Mucosa of descending colon (tissue), 3 donors: ENCODE results near the gene PF4V1. TPM values are rescaled to one million over a fixed set of nuclear protein-coding genes. Genes with fewer than 3 reads are reported as not detected.

Experiments
- ATAC-seq: fragments of 200-7000 bp; cut with Tn5 transposase; one replicate; pipeline ENCODE4 v1.9.1; 2020; ENCODE audit warnings: mild to moderate bottlenecking, moderate library complexity
- DNase-seq, 3 donors: peaks; one replicate each; pipeline ENCODE4 v3.0.0-alpha.2; 2020
- H3K36me3 ChIP-seq: fragments of 200-600 bp; one replicate; pipeline ENCODE4 v1.8.0; 2021; ENCODE audit warnings: low read depth, mild to moderate bottlenecking
- H3K4me1 ChIP-seq: fragments of 200-600 bp; one replicate; pipeline ENCODE4 v1.8.0; 2021; ENCODE audit warnings: low read depth, mild to moderate bottlenecking
- H3K4me3 ChIP-seq: fragments of 200-600 bp; one replicate; pipeline ENCODE4 v1.8.0; 2021; ENCODE audit warnings: mild to moderate bottlenecking
- H3K9me3 ChIP-seq: fragments of 200-600 bp; one replicate; pipeline ENCODE4 v1.8.0; 2021; ENCODE audit warnings: mild to moderate bottlenecking
- intact Hi-C, 2 donors: fragments of 100-400 bp; cut with DNase I in 1 of 2; cut with micrococcal nuclease in 1 of 2; formaldehyde crosslinking; loops; one replicate each; pipeline versions ENCODE4 v1.11.0 to v1.11.1; 2022; cut with DNase I, micrococcal nuclease
- total RNA-seq, 3 donors: library from RNA; stranded (reverse); fragmentation: NEBNext Ultra II Directional in 2 of 3; extraction: Animal tissue kit (Norgen Biotek cat#: 25700) in 2 of 3; gene quantifications; one replicate each; pipeline versions ENCODE4 v1.2.1 to v1.2.4, GENCODE V29; 2021 to 2023
- TF ChIP-seq, protein P1 (sequence below): fragments of 200-600 bp; IDR thresholded peaks from one replicate; pipeline ENCODE4 v1.8.0; 2022; ENCODE audit warnings: antibody characterized with exemption, mild to moderate bottlenecking
- donor health status: DM: no; HTN: no; CAD: no; lungs with moderate emphysema.
- donor health status: DM: no; HTN: no; CAD: no.
- donor health status: DM: no; HTN: yes; CAD: no.

The PF4V1 gene
- total RNA-seq, 3 donors from 2014 or later: not detected

DNA sequence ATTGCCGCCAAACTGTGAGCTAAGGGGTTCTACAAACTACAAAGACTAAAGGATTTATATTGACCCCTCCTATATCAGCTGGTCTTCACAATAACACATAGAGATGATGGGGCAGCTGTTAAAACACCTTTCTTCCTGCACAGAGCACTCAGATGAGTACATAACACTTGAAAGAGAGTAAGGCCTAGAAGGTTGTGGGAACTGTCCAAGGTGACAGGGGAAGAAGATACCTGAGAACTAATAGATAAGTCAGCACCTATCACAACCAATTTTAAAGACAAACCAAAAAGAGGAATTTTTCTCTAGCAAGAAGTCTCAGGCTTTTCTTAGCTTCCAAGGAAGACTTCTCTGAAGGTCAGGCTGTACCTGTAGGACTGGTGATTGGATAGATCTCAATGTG lies 35.8 kb upstream of the PF4V1 start:
- H3K9me3 ChIP-seq: no peaks in the 10 kb centered on the region
- TF ChIP-seq, protein P1, sequence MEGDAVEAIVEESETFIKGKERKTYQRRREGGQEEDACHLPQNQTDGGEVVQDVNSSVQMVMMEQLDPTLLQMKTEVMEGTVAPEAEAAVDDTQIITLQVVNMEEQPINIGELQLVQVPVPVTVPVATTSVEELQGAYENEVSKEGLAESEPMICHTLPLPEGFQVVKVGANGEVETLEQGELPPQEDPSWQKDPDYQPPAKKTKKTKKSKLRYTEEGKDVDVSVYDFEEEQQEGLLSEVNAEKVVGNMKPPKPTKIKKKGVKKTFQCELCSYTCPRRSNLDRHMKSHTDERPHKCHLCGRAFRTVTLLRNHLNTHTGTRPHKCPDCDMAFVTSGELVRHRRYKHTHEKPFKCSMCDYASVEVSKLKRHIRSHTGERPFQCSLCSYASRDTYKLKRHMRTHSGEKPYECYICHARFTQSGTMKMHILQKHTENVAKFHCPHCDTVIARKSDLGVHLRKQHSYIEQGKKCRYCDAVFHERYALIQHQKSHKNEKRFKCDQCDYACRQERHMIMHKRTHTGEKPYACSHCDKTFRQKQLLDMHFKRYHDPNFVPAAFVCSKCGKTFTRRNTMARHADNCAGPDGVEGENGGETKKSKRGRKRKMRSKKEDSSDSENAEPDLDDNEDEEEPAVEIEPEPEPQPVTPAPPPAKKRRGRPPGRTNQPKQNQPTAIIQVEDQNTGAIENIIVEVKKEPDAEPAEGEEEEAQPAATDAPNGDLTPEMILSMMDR: no peak
- intact Hi-C loops: no loop called here
- no peak overlapping the region for H3K4me3 ChIP-seq
- no peaks in the 10 kb centered on the region for H3K36me3 ChIP-seq
- ATAC-seq (no peak), DNase-seq (no peak)
- H3K4me1 ChIP-seq: no peaks in the 10 kb centered on the region

DNA sequence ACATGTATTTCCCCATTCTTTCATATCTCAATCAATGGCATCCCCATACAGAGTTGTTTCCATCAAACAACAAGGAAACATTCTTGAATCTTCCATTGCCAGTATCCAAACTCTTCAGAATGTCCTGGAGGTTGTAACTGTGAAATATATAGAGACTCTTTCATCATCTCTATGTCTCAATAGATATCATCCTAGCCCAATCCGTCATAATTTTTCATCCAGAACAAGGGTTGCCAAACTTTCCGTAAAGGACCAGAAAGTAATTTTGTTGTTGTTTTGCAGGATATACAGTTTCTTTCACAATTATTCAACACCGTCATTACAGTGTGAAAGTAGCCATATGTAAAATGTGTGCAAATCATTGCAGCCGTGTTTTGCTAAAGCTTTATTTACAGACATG lies 31.8 kb upstream of the PF4V1 start:
- no peaks in the 10 kb centered on the region for H3K9me3 ChIP-seq
- intact Hi-C loops: no loop called here
- ATAC-seq: no peak
- no peaks in the 10 kb centered on the region for H3K4me1 ChIP-seq
- H3K4me3 ChIP-seq: no peak overlapping the region
- TF ChIP-seq, protein P1: no peak
- DNase-seq: no peak
- no peaks in the 10 kb centered on the region for H3K36me3 ChIP-seq

DNA sequence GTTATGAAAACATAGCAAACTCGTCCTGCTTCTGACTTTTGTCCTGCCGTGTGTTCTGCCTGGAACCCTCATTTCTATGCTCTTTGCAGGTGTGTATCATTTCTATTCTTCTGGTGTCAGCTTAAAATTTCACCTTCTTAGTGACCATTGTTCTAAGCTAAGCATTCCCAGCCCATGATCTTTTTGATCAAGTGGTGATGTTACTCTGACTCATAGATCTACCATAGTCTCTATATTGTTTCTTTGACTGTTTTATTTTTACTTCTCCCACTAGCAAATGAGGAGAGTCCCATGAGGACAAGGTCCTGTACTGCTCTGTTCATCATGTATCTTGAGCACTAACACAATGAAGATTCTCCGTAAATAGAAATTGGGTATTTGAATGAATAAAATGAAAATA lies 30.7 kb upstream of the PF4V1 start:
- no peak overlapping the region for H3K4me3 ChIP-seq
- no peaks in the 10 kb centered on the region for H3K4me1 ChIP-seq
- peaks cover under 1% of the 10 kb centered on the region for H3K9me3 ChIP-seq
- ATAC-seq: no peak
- intact Hi-C loops: no loop called here
- DNase-seq: no peak
- TF ChIP-seq, protein P1: no peak
- no peaks in the 10 kb centered on the region for H3K36me3 ChIP-seq

DNA sequence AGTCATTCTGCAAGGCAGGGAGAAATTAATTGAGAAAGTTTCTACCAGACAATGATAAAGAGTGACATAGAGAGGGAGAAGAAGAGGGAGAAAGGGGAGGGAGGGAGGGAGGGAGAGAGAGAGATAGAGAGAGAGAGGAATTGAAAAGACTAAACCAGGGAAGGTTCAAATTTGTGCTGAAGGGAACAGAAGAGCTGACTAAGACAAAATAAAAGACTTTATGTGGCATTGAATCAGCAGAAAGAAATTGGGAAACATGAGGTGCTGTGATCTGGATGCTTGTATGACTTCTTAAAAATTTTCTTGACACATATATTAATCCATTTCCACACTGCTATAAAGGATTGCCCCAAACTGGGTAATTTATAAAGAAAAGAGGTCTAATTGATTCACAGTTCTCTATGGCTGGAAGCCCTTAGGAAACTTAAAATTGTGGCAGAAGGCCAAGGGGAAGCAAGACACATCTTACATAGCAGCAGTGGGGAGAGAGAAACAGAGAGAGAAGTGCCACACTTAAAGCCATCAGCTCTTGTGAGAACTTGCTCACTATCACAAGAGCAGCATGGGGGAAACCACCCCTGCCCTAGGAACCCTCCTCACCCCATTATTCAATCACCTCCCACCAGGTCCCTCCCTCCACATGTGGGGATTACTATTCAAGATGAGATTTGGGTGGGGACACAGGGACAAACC lies 30.1 kb upstream of the PF4V1 start:
- TF ChIP-seq, protein P1: no peak
- Histone ChIP-seq H3K4me1 (no peaks in the 10 kb centered on the region), H3K9me3 (peaks cover 3% of the 10 kb centered on the region), H3K36me3 (no peaks in the 10 kb centered on the region), H3K4me3 (no peak overlapping the region)
- ATAC-seq (no peak), DNase-seq (peak in 1 of 3 donors; percentile 15)
- intact Hi-C loops: no loop called here

DNA sequence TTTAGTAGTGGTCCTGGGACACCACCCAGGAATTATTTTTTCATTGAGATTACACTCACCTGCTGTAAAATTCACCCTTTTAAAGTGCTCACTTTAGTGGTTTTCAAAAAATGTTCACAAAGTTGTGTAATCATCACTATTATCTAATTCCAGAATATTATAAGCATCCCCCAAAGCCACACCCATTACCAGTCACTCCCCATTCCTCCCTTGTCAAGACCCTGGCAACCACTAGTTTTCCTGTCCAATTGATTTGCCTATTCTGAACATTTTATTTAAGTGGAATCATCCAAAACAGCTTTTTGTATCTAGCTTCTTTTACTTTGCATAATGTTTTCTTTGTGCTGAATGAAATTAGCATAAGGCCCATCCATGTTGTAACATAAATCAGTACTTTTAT lies 29.3 kb upstream of the PF4V1 start:
- no peak overlapping the region for H3K4me3 ChIP-seq
- H3K36me3 ChIP-seq: no peaks in the 10 kb centered on the region
- TF ChIP-seq, protein P1: no peak
- H3K9me3 ChIP-seq: peaks cover 3% of the 10 kb centered on the region
- intact Hi-C loops: no loop called here
- no peak for DNase-seq
- no peaks in the 10 kb centered on the region for H3K4me1 ChIP-seq
- ATAC-seq: no peak

DNA sequence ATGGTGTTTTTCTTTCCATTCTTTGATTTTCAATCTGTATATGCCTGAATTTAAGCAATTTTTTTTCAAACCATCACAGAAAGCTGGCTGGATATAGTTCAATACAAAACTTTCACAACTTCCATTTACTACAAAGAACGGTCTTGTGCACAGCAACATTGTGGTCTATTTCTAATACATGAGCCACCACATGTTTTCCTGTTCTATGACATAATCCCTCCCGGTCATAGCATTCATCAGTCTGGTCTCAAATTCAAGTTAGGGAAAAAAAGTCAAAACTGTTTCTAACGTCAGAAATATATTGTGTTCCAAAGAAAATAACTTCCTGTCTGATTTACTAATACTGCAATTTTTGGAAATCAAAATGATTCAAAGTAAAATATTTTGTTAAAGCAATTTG lies 24.1 kb upstream of the PF4V1 start:
- intact Hi-C loops: no loop called here
- no peaks in the 10 kb centered on the region for H3K36me3 ChIP-seq
- H3K4me1 ChIP-seq: no peaks in the 10 kb centered on the region
- DNase-seq: no peak
- TF ChIP-seq, protein P1: no peak
- peaks cover 3% of the 10 kb centered on the region for H3K9me3 ChIP-seq
- no peak overlapping the region for H3K4me3 ChIP-seq
- no peak for ATAC-seq
